ENCODE results near the gene PCDHGA3.

GRCh38 chr5:141343953-141344463 is 379 bp downstream of the PCDHGA3 start:
- TF ChIP-seq CTCF (IDR thresholded peaks at IDR 0.05) = no peak
- TF ChIP-seq POLR2A (IDR thresholded peaks at IDR 0.05) = no peak
